PC-9 (cell line): ENCODE results near the gene B4GALT7.

Source experiments
- EZH2 ChIP-seq: fragments of 200-600 bp; sonication (generic); IDR thresholded peaks from 2 replicates; pipeline ENCODE4 v1.8.0; 2017; ENCODE audit warnings: antibody characterized with exemption, low read depth
- TF ChIP-seq, protein P1 (sequence below): fragments of 200-600 bp; sonication (generic); conservative IDR thresholded peaks from 2 replicates; pipeline ENCODE4 v1.6.1; 2017; ENCODE audit warnings: mixed run types, antibody characterized with exemption, mild to moderate bottlenecking, moderate library complexity

DNA sequence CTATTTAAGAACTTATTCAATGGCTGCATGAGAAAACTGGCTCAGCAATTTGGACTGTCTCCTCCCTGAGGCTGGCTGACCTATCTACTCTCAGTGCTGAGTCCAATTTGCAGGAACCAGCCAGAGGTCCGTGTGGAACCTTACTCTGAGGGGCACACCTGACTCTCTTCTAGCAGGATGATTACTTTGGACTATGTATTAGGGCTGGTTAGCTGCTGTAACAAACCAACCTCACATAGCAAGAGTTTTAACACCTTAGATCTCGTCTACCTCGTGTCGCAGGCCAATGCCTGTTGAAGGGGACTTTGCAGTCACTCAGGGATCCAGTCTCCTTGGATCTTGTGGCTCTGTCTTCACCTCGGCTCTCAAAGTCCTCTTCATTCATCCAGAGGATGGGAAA lies 42.1 kb upstream of the B4GALT7 start:
- TF ChIP-seq, protein P1, sequence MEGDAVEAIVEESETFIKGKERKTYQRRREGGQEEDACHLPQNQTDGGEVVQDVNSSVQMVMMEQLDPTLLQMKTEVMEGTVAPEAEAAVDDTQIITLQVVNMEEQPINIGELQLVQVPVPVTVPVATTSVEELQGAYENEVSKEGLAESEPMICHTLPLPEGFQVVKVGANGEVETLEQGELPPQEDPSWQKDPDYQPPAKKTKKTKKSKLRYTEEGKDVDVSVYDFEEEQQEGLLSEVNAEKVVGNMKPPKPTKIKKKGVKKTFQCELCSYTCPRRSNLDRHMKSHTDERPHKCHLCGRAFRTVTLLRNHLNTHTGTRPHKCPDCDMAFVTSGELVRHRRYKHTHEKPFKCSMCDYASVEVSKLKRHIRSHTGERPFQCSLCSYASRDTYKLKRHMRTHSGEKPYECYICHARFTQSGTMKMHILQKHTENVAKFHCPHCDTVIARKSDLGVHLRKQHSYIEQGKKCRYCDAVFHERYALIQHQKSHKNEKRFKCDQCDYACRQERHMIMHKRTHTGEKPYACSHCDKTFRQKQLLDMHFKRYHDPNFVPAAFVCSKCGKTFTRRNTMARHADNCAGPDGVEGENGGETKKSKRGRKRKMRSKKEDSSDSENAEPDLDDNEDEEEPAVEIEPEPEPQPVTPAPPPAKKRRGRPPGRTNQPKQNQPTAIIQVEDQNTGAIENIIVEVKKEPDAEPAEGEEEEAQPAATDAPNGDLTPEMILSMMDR, result no peak
- no peak for TF ChIP-seq EZH2
